GM12878 (cell line): Measurements from ENCODE around the gene TEFM. TPM values are rescaled to one million over a fixed set of nuclear protein-coding genes. Genes with fewer than 3 reads are reported as not detected.

Experiments
- ATAC-seq: fragments of 200-7000 bp; cut with Tn5 transposase; 3 replicates; pipeline ENCODE4 v1.9.1; 2020; ENCODE audit warnings: mild to moderate bottlenecking, moderate library complexity
- BruUV-seq: library from RNA; stranded (reverse); fragments of 400-500 nt; replicated peaks from 2 replicates; lab custom pipeline; 2021; lab: Mats Ljungman, UMichigan
- CTCF ChIA-PET: fragments of 300-600 bp; sonication (Branson Sonifier 250); formaldehyde crosslinking; extraction: SDS; loops from one replicate; lab custom pipeline; 2021; ENCODE audit warnings: inconsistent platforms; lab: Yijun Ruan, JAX
- POLR2A ChIA-PET: fragments of 350-600 bp; formaldehyde crosslinking; extraction: SDS; loops from one replicate; lab custom pipeline; 2021; ENCODE audit warnings: inconsistent platforms; lab: Charles Lee
- RAD21 ChIA-PET: fragments of 300-600 bp; sonication (Branson Sonifier 250); formaldehyde crosslinking; loops from one replicate; lab custom pipeline; 2023; ENCODE audit warnings: antibody characterized with exemption; ENCODE audit not compliant: unreplicated experiment; lab: Charles Lee
- SMC1A ChIA-PET: fragments of 300-600 bp; sonication (Branson Sonifier 250); formaldehyde crosslinking; loops from one replicate; lab custom pipeline; 2023; ENCODE audit not compliant: unreplicated experiment, uncharacterized antibody; lab: Charles Lee
- DNase-seq: peaks from one replicate; pipeline ENCODE4 v3.0.0-alpha.2; 2011; ENCODE audit warnings: low read depth, low spot score
- FAIRE-seq: peaks from 3 replicates; lab custom pipeline; 2011; peaks lifted over from hg19 to GRCh38; lab: Jason Lieb, UNC
- H2AFZ ChIP-seq: 2 replicates; pipeline ENCODE4 v1.6.0; 2011; ENCODE audit warnings: low read depth, low read length, control low read depth; ENCODE audit not compliant: control insufficient read depth
- H3K27ac ChIP-seq: 2 replicates; pipeline ENCODE4 v1.5.1; 2011; ENCODE audit warnings: control low read depth; ENCODE audit not compliant: control insufficient read depth, insufficient read depth
- H3K27me3 ChIP-seq, 2 experiments: replicated peaks in 1 of 2; 2 replicates each; pipeline versions ENCODE4 v1.6.0 to v1.6.1; 2011; ENCODE audit warnings: low read length in 1 of 2; ENCODE audit not compliant: control insufficient read depth in 2 of 2, insufficient read depth in 2 of 2
- H3K36me3 ChIP-seq, 2 experiments: 2 replicates each; pipeline ENCODE4 v1.5.1; 2011; ENCODE audit warnings: low read length in 1 of 2; ENCODE audit not compliant: control insufficient read depth in 2 of 2, insufficient read depth in 2 of 2
- H3K4me1 ChIP-seq: 2 replicates; pipeline ENCODE4 v1.6.1; 2011; ENCODE audit warnings: mild to moderate bottlenecking, low read length, moderate library complexity, mixed read lengths; ENCODE audit not compliant: control insufficient read depth, insufficient read depth
- H3K4me2 ChIP-seq: 2 replicates; pipeline ENCODE4 v1.6.0; 2011; ENCODE audit warnings: control low read depth; ENCODE audit not compliant: control insufficient read depth, insufficient read depth
- H3K4me3 ChIP-seq: fragments of 200-600 bp; sonication (generic); 2 replicates; pipeline ENCODE4 v1.5.1; 2016
- H3K79me2 ChIP-seq: 2 replicates; pipeline ENCODE4 v1.6.0; 2011; ENCODE audit warnings: low read length; ENCODE audit not compliant: control insufficient read depth, insufficient read depth
- H3K9ac ChIP-seq: 2 replicates; pipeline ENCODE4 v1.8.0; 2011; ENCODE audit warnings: low read length, control low read depth, mixed read lengths; ENCODE audit not compliant: control insufficient read depth, insufficient read depth
- H3K9me3 ChIP-seq: replicated peaks from 3 replicates; pipeline ENCODE4 v1.5.1; 2011; ENCODE audit warnings: mild to moderate bottlenecking, low read length; ENCODE audit not compliant: control insufficient read depth, insufficient read depth
- H4K20me1 ChIP-seq: 2 replicates; pipeline ENCODE4 v1.6.0; 2011; ENCODE audit not compliant: control insufficient read depth, insufficient read depth
- BCL11A ChIP-seq: IDR thresholded peaks from 2 replicates; pipeline ENCODE4 v1.6.1; 2011; ENCODE audit warnings: low read depth, low read length
- HCFC1 ChIP-seq: fragments of 150-350 bp; IDR thresholded peaks from 2 replicates; pipeline ENCODE4 v1.6.1; 2014; ENCODE audit warnings: low read length
- MEF2A ChIP-seq: IDR thresholded peaks from 2 replicates; pipeline ENCODE4 v1.6.1; 2011; ENCODE audit warnings: low read depth, mild to moderate bottlenecking, low read length, moderate library complexity; ENCODE audit not compliant: insufficient read depth
- PML ChIP-seq: IDR thresholded peaks from 2 replicates; pipeline ENCODE4 v1.6.1; 2012; ENCODE audit warnings: low read length, inconsistent platforms
- SPI1 ChIP-seq: IDR thresholded peaks from 2 replicates; pipeline ENCODE4 v1.6.1; 2011; ENCODE audit warnings: low read depth, mild to moderate bottlenecking, low read length, moderate library complexity, borderline replicate concordance; ENCODE audit not compliant: insufficient read depth
- SREBF2 ChIP-seq: IDR thresholded peaks from 2 replicates; pipeline ENCODE4 v1.6.1; 2012; ENCODE audit warnings: mild to moderate bottlenecking, low read length
- USF1 ChIP-seq: IDR thresholded peaks from 2 replicates; pipeline ENCODE4 v1.6.1; 2011; ENCODE audit warnings: borderline replicate concordance, low read depth, mild to moderate bottlenecking, moderate library complexity, mixed read lengths, low read length; ENCODE audit not compliant: insufficient read depth; ENCODE audit errors: extremely low read length
- YY1 ChIP-seq: IDR thresholded peaks from 2 replicates; pipeline ENCODE4 v1.6.1; 2011; ENCODE audit warnings: low read depth, mild to moderate bottlenecking, low read length
- WGBS: methylation state at CpG from one replicate; pipeline ENCODE4 v1.1.6; 2016; ENCODE audit warnings: low lambda C conversion rate; ENCODE audit not compliant: insufficient replicate concordance, insufficient coverage; ENCODE audit errors: missing lambda C conversion rate; 5-methylcytosine and 5-hydroxymethylcytosine counted together
- in situ Hi-C: fragments of 300-500 bp; cut with MboI; formaldehyde crosslinking; loops from 9 replicates; pipeline ENCODE4 v1.14.3; 2018; ENCODE audit warnings: mixed read lengths
- intact Hi-C: fragments of 100-400 bp; cut with micrococcal nuclease; formaldehyde crosslinking; loops from one replicate; pipeline ENCODE4 v1.14.2; 2022; ENCODE audit not compliant: unreplicated experiment
- polyA plus RNA-seq, 11 experiments: library from polyadenylated mRNA; depleted of rRNA in 4 of 11; unstranded in 6 of 11; stranded (reverse) in 5 of 11; fragments of >200 nt; fragmentation: Nextera tagmentation in 4 of 11; fragmentation: Illumina TruSeq in 1 of 11; extraction: Ambion mirVana in 4 of 11; extraction: Trizol in 1 of 11; gene quantifications; 1 replicate in 1 of 11; 2 replicates in 10 of 11; pipeline versions ENCODE4 v1.2.1 to v1.2.3, GENCODE V29; 2011 to 2016; ENCODE audit warnings: inconsistent platforms in 2 of 11, missing spikeins in 2 of 11, low read depth in 1 of 11
- total RNA-seq, 4 experiments: library from RNA; depleted of rRNA in 3 of 4; stranded (reverse); fragments of >200 nt in 3 of 4; fragmentation: Illumina TruSeq in 1 of 4; extraction: Trizol in 1 of 4; gene quantifications; 2 replicates each; pipeline versions ENCODE4 v1.2.1 to v1.2.3, GENCODE V29; 2013 to 2021
- TF ChIP-seq, protein P1 (sequence below): fragments of 450-650 bp; IDR thresholded peaks from 2 replicates; pipeline ENCODE4 v1.6.1; 2017; ENCODE audit warnings: mild to moderate bottlenecking, moderate library complexity
- TF ChIP-seq, protein P2 (sequence below): fragments of 450-650 bp; formaldehyde crosslinking; IDR thresholded peaks from 2 replicates; pipeline ENCODE4 v1.4.0; 2020; ENCODE audit warnings: mild to moderate bottlenecking, moderate library complexity

The TEFM gene
- total and polyA plus RNA-seq, 10 of the 15 experiments (the other 5 are each of a cell fraction or from before 2014, with no cell fraction given), result 11.5 to 57.1 (median 28.6) TPM

DNA sequence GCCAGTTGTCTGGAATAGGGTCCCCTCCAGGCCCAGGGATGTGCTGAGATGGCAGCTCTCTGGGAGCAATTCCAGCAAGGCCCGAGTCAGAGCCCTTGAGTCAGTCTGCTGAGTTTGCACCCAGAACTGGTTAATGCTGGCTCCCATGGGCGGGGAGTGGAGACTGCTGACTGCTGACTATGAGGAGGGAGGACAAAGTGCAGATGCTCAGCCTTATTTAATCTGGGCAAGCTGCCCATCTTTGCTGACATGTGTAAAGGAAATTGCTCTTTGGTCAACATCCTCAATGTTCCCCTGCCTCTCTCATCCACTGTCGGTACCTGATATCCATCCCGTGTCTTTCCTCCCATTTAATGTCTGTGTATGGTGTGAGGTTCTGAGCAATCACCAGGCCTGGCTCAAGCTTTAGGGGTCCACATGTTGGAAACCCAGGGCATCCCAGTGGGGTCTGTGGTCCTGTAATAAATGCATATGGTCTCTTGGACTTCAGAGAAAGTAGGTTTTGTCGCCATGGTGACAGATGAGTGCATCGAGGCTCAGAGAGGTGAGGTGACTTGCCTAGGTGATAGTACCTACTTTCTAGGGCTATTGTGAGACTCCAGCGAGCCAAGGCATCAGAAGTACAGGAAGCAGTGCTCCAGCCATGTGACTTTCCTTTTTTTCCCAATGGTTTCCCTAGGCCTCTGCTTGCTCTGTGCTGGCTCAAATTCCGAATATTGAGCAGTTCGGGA, 44.8 kb upstream of the TEFM start (continued):
- TF ChIP-seq, protein P1, sequence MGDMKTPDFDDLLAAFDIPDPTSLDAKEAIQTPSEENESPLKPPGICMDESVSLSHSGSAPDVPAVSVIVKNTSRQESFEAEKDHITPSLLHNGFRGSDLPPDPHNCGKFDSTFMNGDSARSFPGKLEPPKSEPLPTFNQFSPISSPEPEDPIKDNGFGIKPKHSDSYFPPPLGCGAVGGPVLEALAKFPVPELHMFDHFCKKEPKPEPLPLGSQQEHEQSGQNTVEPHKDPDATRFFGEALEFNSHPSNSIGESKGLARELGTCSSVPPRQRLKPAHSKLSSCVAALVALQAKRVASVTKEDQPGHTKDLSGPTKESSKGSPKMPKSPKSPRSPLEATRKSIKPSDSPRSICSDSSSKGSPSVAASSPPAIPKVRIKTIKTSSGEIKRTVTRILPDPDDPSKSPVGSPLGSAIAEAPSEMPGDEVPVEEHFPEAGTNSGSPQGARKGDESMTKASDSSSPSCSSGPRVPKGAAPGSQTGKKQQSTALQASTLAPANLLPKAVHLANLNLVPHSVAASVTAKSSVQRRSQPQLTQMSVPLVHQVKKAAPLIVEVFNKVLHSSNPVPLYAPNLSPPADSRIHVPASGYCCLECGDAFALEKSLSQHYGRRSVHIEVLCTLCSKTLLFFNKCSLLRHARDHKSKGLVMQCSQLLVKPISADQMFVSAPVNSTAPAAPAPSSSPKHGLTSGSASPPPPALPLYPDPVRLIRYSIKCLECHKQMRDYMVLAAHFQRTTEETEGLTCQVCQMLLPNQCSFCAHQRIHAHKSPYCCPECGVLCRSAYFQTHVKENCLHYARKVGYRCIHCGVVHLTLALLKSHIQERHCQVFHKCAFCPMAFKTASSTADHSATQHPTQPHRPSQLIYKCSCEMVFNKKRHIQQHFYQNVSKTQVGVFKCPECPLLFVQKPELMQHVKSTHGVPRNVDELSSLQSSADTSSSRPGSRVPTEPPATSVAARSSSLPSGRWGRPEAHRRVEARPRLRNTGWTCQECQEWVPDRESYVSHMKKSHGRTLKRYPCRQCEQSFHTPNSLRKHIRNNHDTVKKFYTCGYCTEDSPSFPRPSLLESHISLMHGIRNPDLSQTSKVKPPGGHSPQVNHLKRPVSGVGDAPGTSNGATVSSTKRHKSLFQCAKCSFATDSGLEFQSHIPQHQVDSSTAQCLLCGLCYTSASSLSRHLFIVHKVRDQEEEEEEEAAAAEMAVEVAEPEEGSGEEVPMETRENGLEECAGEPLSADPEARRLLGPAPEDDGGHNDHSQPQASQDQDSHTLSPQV, result no peak
- TF ChIP-seq MEF2A (no peak), BCL11A (no peak), YY1 (no peak)

- Histone ChIP-seq H3K9me3 (no peaks in the 10 kb centered on the region), H3K36me3 (no peaks in the 10 kb centered on the region), H3K4me1 (peaks cover 12% of the 10 kb centered on the region), H3K4me2 (no peak overlapping the region), H3K27me3 (no peaks in the 10 kb centered on the region), H3K4me3 (no peak overlapping the region), H3K27ac (no peak overlapping the region), H4K20me1 (no peaks in the 10 kb centered on the region), H3K9ac (no peak overlapping the region), H3K79me2 (no peaks in the 10 kb centered on the region), H2AFZ (no peak overlapping the region)
- FAIRE-seq, result no peak
- SMC1A ChIA-PET, result interaction anchor here (1.2 kb wide), 1 partner anchor 11 kb away, joined by 5 read pairs; no protein-coding TSS in a partner anchor
- intact Hi-C loops, result no loop called here
- WGBS, result 77% methylated on average over 5 of the region's 5 CpGs
- in situ Hi-C loops, result no loop called here
- no TSS peak for BruUV-seq
- CTCF ChIA-PET, result interaction anchor here (0.6 kb wide), 1 partner anchor 150 kb away, joined by 3 read pairs; no protein-coding TSS in a partner anchor
- POLR2A ChIA-PET, result no interaction called here
- ATAC-seq, result no peak
- DNase-seq, result no peak
- RAD21 ChIA-PET, result no interaction called here
- TF ChIP-seq, protein P2, sequence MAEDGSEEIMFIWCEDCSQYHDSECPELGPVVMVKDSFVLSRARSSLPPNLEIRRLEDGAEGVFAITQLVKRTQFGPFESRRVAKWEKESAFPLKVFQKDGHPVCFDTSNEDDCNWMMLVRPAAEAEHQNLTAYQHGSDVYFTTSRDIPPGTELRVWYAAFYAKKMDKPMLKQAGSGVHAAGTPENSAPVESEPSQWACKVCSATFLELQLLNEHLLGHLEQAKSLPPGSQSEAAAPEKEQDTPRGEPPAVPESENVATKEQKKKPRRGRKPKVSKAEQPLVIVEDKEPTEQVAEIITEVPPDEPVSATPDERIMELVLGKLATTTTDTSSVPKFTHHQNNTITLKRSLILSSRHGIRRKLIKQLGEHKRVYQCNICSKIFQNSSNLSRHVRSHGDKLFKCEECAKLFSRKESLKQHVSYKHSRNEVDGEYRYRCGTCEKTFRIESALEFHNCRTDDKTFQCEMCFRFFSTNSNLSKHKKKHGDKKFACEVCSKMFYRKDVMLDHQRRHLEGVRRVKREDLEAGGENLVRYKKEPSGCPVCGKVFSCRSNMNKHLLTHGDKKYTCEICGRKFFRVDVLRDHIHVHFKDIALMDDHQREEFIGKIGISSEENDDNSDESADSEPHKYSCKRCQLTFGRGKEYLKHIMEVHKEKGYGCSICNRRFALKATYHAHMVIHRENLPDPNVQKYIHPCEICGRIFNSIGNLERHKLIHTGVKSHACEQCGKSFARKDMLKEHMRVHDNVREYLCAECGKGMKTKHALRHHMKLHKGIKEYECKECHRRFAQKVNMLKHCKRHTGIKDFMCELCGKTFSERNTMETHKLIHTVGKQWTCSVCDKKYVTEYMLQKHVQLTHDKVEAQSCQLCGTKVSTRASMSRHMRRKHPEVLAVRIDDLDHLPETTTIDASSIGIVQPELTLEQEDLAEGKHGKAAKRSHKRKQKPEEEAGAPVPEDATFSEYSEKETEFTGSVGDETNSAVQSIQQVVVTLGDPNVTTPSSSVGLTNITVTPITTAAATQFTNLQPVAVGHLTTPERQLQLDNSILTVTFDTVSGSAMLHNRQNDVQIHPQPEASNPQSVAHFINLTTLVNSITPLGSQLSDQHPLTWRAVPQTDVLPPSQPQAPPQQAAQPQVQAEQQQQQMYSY (CRISPR knock-in tag), result no peak
- TF ChIP-seq HCFC1 (no peak), SPI1 (no peak), PML (no peak), USF1 (no peak), SREBF2 (no peak)
These were observed 44.2 kb upstream of the TEFM start for GRCh38 chr17:30950189-30950588.
